DMS53 treated with DMSO at 0.1 percent for 48 hours (cell line): Measurements from ENCODE around the gene HCN1.
"Not testable (repeated sequence)": the region's sequence is repeated elsewhere in the genome, so short reads cannot be mapped to it uniquely, and the experiment has no call there.

Source experiments
- DNase-seq: peaks from one replicate; lab custom pipeline; 2025; ENCODE audit not compliant: unreplicated experiment; lab: John Stamatoyannopoulos, UW

HCN1 gene

GRCh38 chr5:45437752-45438151 lies 258.4 kb downstream of the HCN1 start:
- no peak for DNase-seq

GRCh38 chr5:45417285-45417998 lies 278.7 kb downstream of the HCN1 start:
- DNase-seq = no peak

DNA sequence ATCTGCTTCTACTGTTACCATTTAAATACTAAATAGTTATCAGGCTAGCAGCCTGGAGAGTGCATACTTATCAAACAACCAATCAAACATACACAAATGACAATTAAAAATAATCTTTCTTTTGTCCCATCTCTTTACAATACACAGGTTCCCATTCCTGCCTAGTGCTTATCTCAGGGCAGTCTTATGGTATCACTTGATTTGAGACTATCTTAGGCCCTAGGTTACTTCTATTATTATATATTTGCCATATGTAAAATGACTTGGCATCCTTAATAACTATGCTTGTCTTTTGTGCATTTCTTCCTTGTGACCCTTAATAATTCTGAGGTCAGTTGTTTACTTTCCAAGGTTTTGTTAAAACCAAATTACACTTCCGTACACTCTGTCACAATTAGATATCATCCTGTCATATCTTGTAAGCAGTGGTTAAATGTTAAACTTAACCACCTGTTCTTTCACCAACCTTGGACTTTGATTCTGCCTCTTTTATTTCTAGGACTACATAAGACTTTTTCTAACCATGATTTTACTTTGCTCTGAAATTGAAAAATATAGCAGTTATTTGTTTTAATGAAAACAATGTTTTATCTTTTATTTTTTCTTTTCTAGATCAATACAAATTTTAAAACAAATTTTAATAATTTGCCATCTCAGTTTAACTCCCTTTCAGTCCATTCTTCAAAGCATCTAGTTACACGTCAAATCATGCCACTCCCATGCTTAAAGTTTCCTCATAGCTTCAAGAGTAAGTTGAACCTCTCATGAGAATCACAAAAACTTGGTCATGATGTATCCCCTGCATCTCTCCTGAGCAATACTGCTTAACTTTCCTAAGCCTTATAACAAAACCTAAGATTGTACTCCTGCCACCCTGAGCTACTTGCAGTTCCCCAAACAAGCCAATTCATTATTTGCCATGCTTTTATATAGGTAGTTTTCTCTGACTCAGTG lies 281.3 kb downstream of the HCN1 start:
- no peak for DNase-seq

- no peak for DNase-seq
These were observed 284.1 kb downstream of the HCN1 start for GRCh38 chr5:45411971-45412612.

GRCh38 chr5:45410304-45410995 lies 285.7 kb downstream of the HCN1 start:
- DNase-seq = no peak

GRCh38 chr5:45408067-45408466 lies 288.1 kb downstream of the HCN1 start:
- DNase-seq = no peak

DNA sequence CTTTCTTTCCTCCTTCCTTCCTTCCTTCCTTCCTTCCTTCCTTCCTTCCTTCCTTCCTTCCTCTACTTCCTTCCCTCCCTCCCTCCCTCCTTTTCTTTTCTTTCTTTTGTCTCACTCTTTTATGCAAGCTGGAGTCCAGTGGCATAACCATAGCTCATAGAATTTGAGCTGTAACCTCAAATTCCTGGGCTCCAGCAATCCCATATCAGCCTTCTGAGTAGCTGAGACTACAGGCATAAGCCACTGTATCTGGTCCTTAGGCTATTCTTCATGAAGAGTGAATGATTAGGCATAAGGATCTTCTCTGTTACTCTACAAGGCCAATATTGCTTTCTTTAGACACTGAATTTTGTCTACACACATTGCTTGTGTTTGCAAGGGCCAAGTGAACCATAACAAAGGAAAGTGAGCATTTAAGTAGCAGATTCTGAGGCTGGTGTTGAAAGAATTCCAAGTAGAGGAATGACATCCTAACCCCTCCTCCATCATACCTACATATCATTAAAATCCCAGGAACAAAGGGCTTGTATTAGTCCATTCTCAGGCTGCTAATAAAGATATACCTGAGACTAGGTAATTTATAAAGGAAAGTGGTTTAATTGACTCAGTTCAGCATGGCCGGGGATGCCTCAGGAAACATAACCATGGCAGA lies 293.2 kb downstream of the HCN1 start:
- DNase-seq = no peak

DNA sequence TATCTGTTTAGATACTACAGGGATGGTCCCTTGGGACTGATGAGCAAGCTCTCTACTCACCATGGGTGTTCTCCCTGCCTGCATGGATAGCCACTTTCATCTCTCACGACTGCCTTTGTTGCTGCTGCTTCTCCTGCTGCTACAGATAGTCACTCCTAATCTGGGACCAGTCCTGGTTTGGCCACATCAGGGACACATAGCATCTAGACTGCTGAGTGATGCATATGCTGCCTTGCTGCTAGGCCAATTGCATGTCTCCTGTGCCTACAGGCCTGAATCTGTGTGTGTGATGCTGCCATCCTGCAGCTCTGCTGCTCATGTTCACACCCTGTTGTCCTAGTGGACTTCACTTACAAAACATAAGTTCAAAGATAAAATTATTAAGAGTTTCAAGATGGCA lies 297.1 kb downstream of the HCN1 start:
- no peak for DNase-seq

DNA sequence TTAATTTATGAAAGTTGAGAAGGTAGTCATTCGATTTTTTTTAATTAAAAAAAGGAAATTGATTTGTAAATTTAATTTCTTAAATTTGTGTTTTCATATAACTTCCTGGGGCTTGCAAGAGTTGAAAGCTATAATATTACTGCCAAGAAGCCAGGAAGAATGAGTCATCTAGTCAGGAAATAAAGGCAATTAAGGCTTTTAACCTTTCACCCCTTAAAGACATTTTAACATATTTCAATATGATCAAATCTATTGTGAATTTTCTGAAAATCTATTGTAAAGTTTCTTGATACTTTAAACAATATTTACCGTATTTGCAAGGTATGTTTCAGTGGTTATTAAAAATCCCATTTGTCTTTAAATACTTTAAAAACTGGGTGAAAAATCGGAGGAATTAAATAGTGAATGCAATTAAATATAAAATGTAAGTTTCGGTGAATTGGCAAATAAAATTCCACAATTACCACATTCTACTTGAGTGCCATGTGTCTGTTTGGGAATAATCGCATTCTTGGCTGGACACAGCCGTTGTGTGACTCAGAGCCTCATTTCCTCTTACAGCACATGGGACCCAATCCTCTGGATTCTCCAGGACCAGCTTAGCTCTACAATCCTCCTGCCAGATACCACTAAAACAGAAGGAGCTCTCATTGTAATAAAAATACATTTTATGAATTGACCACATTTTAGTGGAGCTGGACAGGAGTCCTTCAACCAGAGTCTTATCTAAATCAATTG lies 310.7 kb downstream of the HCN1 start:
- DNase-seq = no peak

DNA sequence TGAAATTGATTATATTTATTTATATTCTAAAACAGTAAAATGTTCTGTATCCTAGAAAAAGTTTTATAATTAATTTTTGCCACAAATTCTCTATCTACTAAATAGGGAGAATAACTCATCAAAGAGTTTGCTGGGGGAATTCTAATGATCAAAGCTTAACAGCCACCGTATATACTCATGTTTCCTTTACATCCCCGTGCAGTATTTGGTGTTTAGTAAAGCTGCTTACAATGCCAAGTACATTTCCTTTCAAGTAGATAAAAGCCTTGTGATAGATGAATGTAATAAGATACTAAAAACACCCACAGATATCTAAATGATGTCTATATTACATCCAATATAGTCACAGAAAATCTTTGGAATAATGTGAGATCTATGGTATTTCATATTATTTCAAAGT lies 312.2 kb downstream of the HCN1 start:
- DNase-seq = no peak

GRCh38 chr5:45382583-45382982 lies 313.6 kb downstream of the HCN1 start:
- no peak for DNase-seq

DNA sequence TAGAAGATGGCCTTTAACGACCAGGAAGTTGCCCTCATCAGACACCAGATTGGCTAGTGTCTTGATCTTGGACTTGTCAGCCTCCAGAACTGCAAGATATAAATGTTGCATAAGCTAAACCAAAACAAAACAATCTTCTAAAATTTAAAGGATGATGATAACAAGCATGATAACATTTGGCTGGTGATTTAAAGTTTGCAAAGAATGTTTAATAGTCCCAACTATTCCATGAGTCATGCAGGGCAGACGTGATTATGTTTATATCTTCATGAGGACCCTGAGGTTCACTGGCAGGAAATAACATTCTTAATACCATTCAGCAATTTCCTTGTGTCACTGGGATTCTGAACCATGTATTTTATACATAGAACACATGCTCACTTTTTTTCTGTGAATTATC lies 319.8 kb downstream of the HCN1 start:
- DNase-seq = no peak

DNA sequence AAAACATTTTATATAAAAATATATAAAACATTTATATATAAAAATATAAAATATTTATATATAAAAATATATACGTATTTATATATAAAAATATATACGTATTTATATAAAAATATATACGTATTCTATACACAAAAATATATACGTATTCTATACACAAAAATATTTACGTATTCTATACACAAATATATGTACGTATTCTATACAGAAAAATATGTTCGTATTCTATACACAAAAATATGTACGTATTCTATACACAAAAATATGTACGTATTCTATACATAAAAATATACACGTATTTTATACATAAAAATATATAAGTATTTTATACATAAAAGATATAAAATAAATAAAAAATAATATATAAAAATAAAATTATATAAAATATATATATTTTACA lies 323.6 kb downstream of the HCN1 start:
- DNase-seq = no peak

- DNase-seq = not testable (repeated sequence)
These were observed 324.8 kb downstream of the HCN1 start for GRCh38 chr5:45371423-45371822.

GRCh38 chr5:45355189-45355992 lies 340.8 kb downstream of the HCN1 start:
- no peak for DNase-seq

DNA sequence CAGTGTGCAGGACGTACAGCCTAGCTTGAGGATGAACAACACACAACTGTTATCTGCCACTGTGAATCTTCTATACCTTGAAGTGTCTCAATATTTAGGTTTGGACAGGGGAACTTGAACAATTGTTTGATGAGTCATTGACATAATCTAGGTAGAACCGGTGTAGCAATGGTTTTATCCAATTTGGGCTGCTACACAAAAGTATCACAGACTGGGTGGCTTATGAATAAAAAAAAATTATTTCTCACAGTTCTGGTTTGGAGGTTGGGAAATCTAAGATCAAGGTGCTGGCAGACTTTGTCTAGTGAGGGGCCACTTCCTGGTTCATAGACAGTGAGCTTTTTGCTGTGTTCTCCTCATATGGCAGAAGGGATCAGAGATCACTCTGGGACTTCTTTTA lies 359.7 kb downstream of the HCN1 start:
- no peak for DNase-seq

DNA sequence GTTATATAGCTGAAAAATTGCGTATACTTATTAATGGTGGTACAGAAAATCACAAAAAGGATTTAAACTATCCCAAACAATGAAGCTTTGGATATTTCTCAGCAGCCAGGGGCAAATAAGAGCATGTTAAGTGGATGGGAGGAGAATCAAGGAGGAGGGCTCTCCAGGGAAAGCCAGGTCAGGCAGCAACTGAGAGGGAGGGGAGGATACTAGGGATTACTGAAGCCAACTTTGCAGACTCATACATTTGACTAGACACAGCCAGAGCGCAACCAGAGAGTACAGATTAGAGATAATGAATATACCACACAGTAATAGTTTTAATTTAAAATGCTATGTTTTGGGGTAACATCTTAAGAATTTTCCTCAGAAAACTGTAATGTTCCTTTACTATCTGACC lies 360.2 kb downstream of the HCN1 start:
- DNase-seq = no peak

- no peak for DNase-seq
These were observed 360.8 kb downstream of the HCN1 start for GRCh38 chr5:45335346-45335745.

- DNase-seq = no peak
These were observed 361.2 kb downstream of the HCN1 start for GRCh38 chr5:45334939-45335338.
